IMR-90 (cell line): ENCODE data around the gene ATP2C2. TPM values are rescaled to one million over a fixed set of nuclear protein-coding genes. Genes with fewer than 3 reads are reported as not detected.

Experiments used
- ATAC-seq: fragments of 200-7000 bp; cut with Tn5 transposase; 2 replicates; pipeline ENCODE4 v1.9.1; 2020; ENCODE audit warnings: low read depth, mild to moderate bottlenecking, moderate library complexity
- BruUV-seq: library from RNA; stranded (reverse); fragments of 400-500 nt; replicated peaks from 2 replicates; lab custom pipeline; 2021; lab: Mats Ljungman, UMichigan
- CTCF ChIA-PET: fragments of 300-600 bp; formaldehyde crosslinking; extraction: SDS; loops from one replicate; lab custom pipeline; 2021; ENCODE audit warnings: antibody characterized with exemption; lab: Yijun Ruan, JAX
- POLR2A ChIA-PET: fragments of 300-600 bp; sonication (Branson Sonifier 250); formaldehyde crosslinking; loops from one replicate; lab custom pipeline; 2022; ENCODE audit warnings: antibody characterized with exemption; ENCODE audit not compliant: unreplicated experiment; lab: Charles Lee
- DNase-seq: peaks from one replicate; pipeline ENCODE4 v3.0.0; 2013
- H2AFZ ChIP-seq: replicated peaks from 2 replicates; pipeline ENCODE3; 2013; ENCODE audit warnings: low read length, mild to moderate bottlenecking; ENCODE audit not compliant: poor library complexity
- H2AK5ac ChIP-seq: 2 replicates; pipeline ENCODE4 v1.6.1; 2013; ENCODE audit warnings: low read depth, low read length, inconsistent platforms
- H2AK9ac ChIP-seq: replicated peaks from 2 replicates; pipeline ENCODE3; 2013; ENCODE audit warnings: mild to moderate bottlenecking, low read depth, low read length, moderate library complexity; ENCODE audit not compliant: poor library complexity
- H2BK120ac ChIP-seq: 2 replicates; pipeline ENCODE4 v1.6.1; 2013; ENCODE audit warnings: low read depth, low read length, inconsistent platforms
- H2BK15ac ChIP-seq: 3 replicates; pipeline ENCODE4 v1.6.1; 2013; ENCODE audit warnings: low read depth, low read length, inconsistent platforms
- H2BK20ac ChIP-seq: 2 replicates; pipeline ENCODE4 v1.6.1; 2013; ENCODE audit warnings: low read depth, mild to moderate bottlenecking, inconsistent platforms, low read length, moderate library complexity
- H2BK5ac ChIP-seq: 2 replicates; pipeline ENCODE4 v1.6.1; 2013; ENCODE audit warnings: mild to moderate bottlenecking, low read depth, low read length, inconsistent platforms; ENCODE audit not compliant: poor library complexity, severe bottlenecking
- H3K14ac ChIP-seq: replicated peaks from 2 replicates; pipeline ENCODE4 v1.6.1; 2013; ENCODE audit warnings: low read depth, low read length, inconsistent platforms
- H3K18ac ChIP-seq: 2 replicates; pipeline ENCODE4 v1.6.1; 2013; ENCODE audit warnings: low read depth, low read length, control low read depth
- H3K23ac ChIP-seq: 2 replicates; pipeline ENCODE4 v1.6.1; 2013; ENCODE audit warnings: low read depth, low read length, inconsistent platforms
- H3K27ac ChIP-seq: 2 replicates; pipeline ENCODE4 v1.5.1; 2013; ENCODE audit warnings: mild to moderate bottlenecking, control low read depth, low read length; ENCODE audit not compliant: insufficient read depth
- H3K27me3 ChIP-seq: 2 replicates; pipeline ENCODE4 v1.6.1; 2013; ENCODE audit warnings: low read length; ENCODE audit not compliant: control insufficient read depth, insufficient read depth
- H3K36me3 ChIP-seq: 2 replicates; pipeline ENCODE4 v1.6.1; 2013; ENCODE audit warnings: low read length, mixed read lengths; ENCODE audit not compliant: control insufficient read depth, insufficient read depth
- H3K4ac ChIP-seq: 2 replicates; pipeline ENCODE4 v1.6.1; 2013; ENCODE audit warnings: low read depth, low read length, inconsistent platforms
- H3K4me1 ChIP-seq: 2 replicates; pipeline ENCODE4 v1.6.1; 2013; ENCODE audit warnings: low read length, mixed read lengths; ENCODE audit not compliant: control insufficient read depth, insufficient read depth
- H3K4me2 ChIP-seq: 2 replicates; pipeline ENCODE4 v1.6.1; 2013; ENCODE audit warnings: low read depth, mild to moderate bottlenecking, control low read depth, low read length, moderate library complexity
- H3K4me3 ChIP-seq: 2 replicates; pipeline ENCODE4 v1.5.1; 2013; ENCODE audit warnings: low read depth, mild to moderate bottlenecking, control low read depth, low read length, moderate library complexity; ENCODE audit not compliant: insufficient read depth
- H3K56ac ChIP-seq: 2 replicates; pipeline ENCODE4 v1.6.1; 2013; ENCODE audit warnings: low read length, inconsistent platforms; ENCODE audit not compliant: insufficient read depth; ENCODE audit errors: extremely low read depth
- H3K79me1 ChIP-seq, 2 experiments: 2 replicates each; pipeline ENCODE4 v1.6.1; 2013; ENCODE audit warnings: low read length in 2 of 2, inconsistent platforms in 1 of 2, low read depth in 1 of 2
- H3K9ac ChIP-seq: 2 replicates; pipeline ENCODE4 v1.6.1; 2013; ENCODE audit warnings: low read depth, low read length, control low read depth
- H3K9me1 ChIP-seq: 2 replicates; pipeline ENCODE4 v1.6.1; 2013; ENCODE audit warnings: low read length, inconsistent platforms; ENCODE audit not compliant: insufficient read depth
- H3K9me3 ChIP-seq: 2 replicates; pipeline ENCODE4 v1.6.1; 2013; ENCODE audit warnings: low read length; ENCODE audit not compliant: control insufficient read depth, insufficient read depth
- H4K20me1 ChIP-seq: 2 replicates; pipeline ENCODE4 v1.6.1; 2013; ENCODE audit warnings: low read length, inconsistent platforms; ENCODE audit not compliant: insufficient read depth
- H4K5ac ChIP-seq: 2 replicates; pipeline ENCODE4 v1.6.1; 2013; ENCODE audit warnings: mild to moderate bottlenecking, low read depth, low read length, control low read depth
- H4K8ac ChIP-seq, 2 experiments: 2 replicates each; pipeline ENCODE4 v1.6.1; 2013; ENCODE audit warnings: low read depth in 2 of 2, low read length in 2 of 2, control low read depth in 1 of 2, inconsistent platforms in 1 of 2
- H4K91ac ChIP-seq: 2 replicates; pipeline ENCODE4 v1.6.1; 2013; ENCODE audit warnings: low read depth, low read length, inconsistent platforms; ENCODE audit not compliant: insufficient read depth
- CHD1 ChIP-seq: IDR thresholded peaks from 2 replicates; pipeline ENCODE4 v1.6.1; 2012; ENCODE audit warnings: low read depth, low read length, improper control_type of control experiment
- MAZ ChIP-seq: IDR thresholded peaks from 2 replicates; pipeline ENCODE4 v1.6.1; 2012; ENCODE audit warnings: low read depth, mild to moderate bottlenecking, low read length, improper control_type of control experiment, moderate library complexity, borderline replicate concordance
- WGBS, 2 experiments: methylation state at CpG; one replicate each; pipeline versions ENCODE4 v1.1.5 to v1.1.7; 2013; ENCODE audit warnings: missing lambda C conversion rate in 2 of 2; ENCODE audit not compliant: insufficient read length in 1 of 2; ENCODE audit errors: extremely low coverage in 2 of 2; 5-methylcytosine and 5-hydroxymethylcytosine counted together
- dilution Hi-C: fragments of 300-500 bp; cut with HindIII; formaldehyde crosslinking; loops from one replicate; pipeline ENCODE4 v1.14.3; 2018; ENCODE audit warnings: low sequenced_read_pairs; ENCODE audit not compliant: unreplicated experiment
- in situ Hi-C: fragments of 300-500 bp; cut with MboI; formaldehyde crosslinking; loops from 3 replicates; pipeline ENCODE4 v1.14.3; 2019; ENCODE audit warnings: low sequenced_read_pairs, inconsistent platforms, mixed read lengths
- intact Hi-C: fragments of 100-400 bp; cut with micrococcal nuclease; formaldehyde crosslinking; loops from 2 replicates; pipeline ENCODE4 v1.10.0; 2022
- polyA plus RNA-seq, 3 experiments: library from polyadenylated mRNA; depleted of rRNA; stranded (reverse); fragments of >200 nt; gene quantifications; 2 replicates each; pipeline ENCODE4 v1.2.3, GENCODE V29; 2012; ENCODE audit warnings: low replicate concordance in 1 of 3
- total RNA-seq: library from RNA; depleted of rRNA; stranded (reverse); fragments of >200 nt; gene quantifications from 2 replicates; pipeline ENCODE4 v1.2.3, GENCODE V29; 2012
- TF ChIP-seq, protein P1 (sequence below): fragments of 150-350 bp; IDR thresholded peaks from 2 replicates; pipeline ENCODE4 v1.6.1; 2017; ENCODE audit warnings: mild to moderate bottlenecking, antibody characterized with exemption, low read length, low read depth
- TF ChIP-seq, protein P2 (sequence below): conservative IDR thresholded peaks from 2 replicates; pipeline ENCODE4 v1.5.1; 2012; ENCODE audit warnings: mild to moderate bottlenecking, low read depth, low read length, improper control_type of control experiment

The ATP2C2 gene
- total and polyA plus RNA-seq, 2 of the 4 experiments (the other 2 are of a cell fraction): not detected

DNA sequence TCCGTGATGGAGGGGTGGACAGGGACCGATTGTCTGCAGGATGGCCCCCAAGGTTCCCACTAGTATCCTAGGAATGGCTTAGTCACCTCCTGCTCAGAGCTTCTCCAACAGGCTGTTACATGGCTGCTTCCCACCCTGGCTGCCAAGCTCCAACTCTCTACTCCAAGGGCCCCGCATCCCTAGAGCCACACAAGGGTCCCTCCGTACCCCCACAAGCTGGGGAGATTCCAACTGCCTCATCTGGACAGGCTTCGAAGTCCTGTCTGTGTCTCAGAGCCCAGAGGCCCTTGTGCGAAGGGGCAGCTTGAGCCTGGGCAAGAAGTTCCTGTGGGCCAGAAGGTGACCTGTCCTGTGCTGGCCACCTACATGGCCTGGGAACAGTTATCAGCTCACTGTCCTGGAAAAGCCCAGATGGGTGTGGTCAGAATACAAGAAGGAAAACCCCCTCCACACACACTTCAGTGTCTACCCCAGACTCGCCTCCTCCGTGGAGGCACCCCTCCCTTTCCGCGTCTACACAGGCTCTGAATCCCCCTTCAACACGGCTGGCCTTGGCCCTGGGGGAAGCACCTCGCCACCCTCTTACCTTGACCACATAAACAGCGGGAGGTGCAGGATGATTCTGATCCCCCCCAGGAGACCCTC, 135.5 kb downstream of the ATP2C2 start:
- in situ Hi-C loops (no loop called here), intact Hi-C loops (no loop called here), dilution Hi-C loops (no loop called here)
- Histone ChIP-seq H4K8ac (peak overlapping the region; percentile 72 to 92), H3K9me3 (no peaks in the 10 kb centered on the region), H3K9me1 (peaks cover 39% of the 10 kb centered on the region), H4K20me1 (peaks cover 10% of the 10 kb centered on the region; the same call in 1 of the 2 replicates), H4K91ac (peak overlapping the region; percentile 95), H3K9ac (peak overlapping the region; percentile 89), H3K79me1 (peaks cover 38 to 67% of the 10 kb centered on the region in 2 experiments; a peak in 3 of 4 replicates), H2AFZ (peak overlapping the region; percentile 99), H3K27ac (peak overlapping the region; percentile 95), H3K36me3 (peaks cover 15% of the 10 kb centered on the region), H3K4me3 (peak overlapping the region; percentile 93), H3K14ac (peak overlapping the region; percentile 98), H2BK5ac (peak overlapping the region; percentile 95), H4K5ac (peak overlapping the region; percentile 78), H3K23ac (peak overlapping the region; percentile 96), H2AK5ac (peak overlapping the region; percentile 96), H2BK20ac (peak overlapping the region; percentile 57), H3K27me3 (no peaks in the 10 kb centered on the region), H3K4me1 (peaks cover 16% of the 10 kb centered on the region), H2BK120ac (peak overlapping the region; percentile 93), H3K4ac (peak overlapping the region; percentile 96), H3K4me2 (peak overlapping the region; percentile 96), H2AK9ac (peak overlapping the region; percentile 99), H3K56ac (peak overlapping the region; percentile 76), H2BK15ac (peak overlapping the region; percentile 94; the same call in 2 of the 3 replicates), H3K18ac (peak overlapping the region; percentile 63)
- ATAC-seq: peak; percentile 6
- POLR2A ChIA-PET: no interaction called here
- peak; percentile 55 for DNase-seq
- 0% methylated on average over 1 of the region's 13 CpGs; no CpG with 5 or more reads in 1 of the 2 experiments for WGBS, 2 experiments
- TF ChIP-seq, protein P1, sequence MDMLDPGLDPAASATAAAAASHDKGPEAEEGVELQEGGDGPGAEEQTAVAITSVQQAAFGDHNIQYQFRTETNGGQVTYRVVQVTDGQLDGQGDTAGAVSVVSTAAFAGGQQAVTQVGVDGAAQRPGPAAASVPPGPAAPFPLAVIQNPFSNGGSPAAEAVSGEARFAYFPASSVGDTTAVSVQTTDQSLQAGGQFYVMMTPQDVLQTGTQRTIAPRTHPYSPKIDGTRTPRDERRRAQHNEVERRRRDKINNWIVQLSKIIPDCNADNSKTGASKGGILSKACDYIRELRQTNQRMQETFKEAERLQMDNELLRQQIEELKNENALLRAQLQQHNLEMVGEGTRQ: no peak
- TF ChIP-seq, protein P2, sequence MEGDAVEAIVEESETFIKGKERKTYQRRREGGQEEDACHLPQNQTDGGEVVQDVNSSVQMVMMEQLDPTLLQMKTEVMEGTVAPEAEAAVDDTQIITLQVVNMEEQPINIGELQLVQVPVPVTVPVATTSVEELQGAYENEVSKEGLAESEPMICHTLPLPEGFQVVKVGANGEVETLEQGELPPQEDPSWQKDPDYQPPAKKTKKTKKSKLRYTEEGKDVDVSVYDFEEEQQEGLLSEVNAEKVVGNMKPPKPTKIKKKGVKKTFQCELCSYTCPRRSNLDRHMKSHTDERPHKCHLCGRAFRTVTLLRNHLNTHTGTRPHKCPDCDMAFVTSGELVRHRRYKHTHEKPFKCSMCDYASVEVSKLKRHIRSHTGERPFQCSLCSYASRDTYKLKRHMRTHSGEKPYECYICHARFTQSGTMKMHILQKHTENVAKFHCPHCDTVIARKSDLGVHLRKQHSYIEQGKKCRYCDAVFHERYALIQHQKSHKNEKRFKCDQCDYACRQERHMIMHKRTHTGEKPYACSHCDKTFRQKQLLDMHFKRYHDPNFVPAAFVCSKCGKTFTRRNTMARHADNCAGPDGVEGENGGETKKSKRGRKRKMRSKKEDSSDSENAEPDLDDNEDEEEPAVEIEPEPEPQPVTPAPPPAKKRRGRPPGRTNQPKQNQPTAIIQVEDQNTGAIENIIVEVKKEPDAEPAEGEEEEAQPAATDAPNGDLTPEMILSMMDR: no peak
- TF ChIP-seq CHD1 (no peak), MAZ (no peak)
- no TSS peak for BruUV-seq
- CTCF ChIA-PET: interaction anchor here (0.8 kb wide), 1 partner anchor 115 kb away, joined by 3 read pairs; no protein-coding TSS in a partner anchor
